ENCODE data around the gene NADSYN1. TPM values are rescaled to one million over a fixed set of nuclear protein-coding genes. Genes with fewer than 3 reads are reported as not detected.

NADSYN1 gene
- total RNA-seq, 1 experiment from 2014 or later: 35.5 TPM

DNA sequence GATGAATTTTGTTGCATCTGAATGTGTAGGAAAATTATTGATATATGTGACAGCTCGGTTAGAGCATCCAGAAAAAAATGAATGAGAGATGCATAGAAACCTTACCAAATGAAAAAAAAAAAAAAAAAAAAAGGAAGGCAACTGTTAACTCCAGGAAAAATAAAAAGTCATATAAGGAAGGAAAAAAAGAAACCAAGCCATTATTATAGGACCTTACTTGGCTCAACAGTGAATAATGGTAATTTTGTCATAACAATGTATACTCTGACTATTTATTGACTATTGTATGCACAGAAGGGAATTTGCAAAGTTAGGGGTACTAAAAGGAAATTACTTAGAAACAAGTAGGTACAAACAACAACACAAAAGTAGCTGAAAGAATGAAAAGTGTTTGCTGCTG, 6.9 kb upstream of the NADSYN1 start:
- peaks cover 62% of the 10 kb centered on the region for H3K36me3 ChIP-seq (ENCODE audit: insufficient read depth, low read length, poor library complexity, severe bottlenecking)
- no peak for DNase-seq (ENCODE audit: low spot score)
- POLR2A ChIA-PET (ENCODE audit: low non-redundant PET): no interaction called here
- intact Hi-C loops (cut with micrococcal nuclease; ENCODE audit: unreplicated experiment): no loop called here
- H3K27me3 ChIP-seq (replicated peaks; ENCODE audit: insufficient read depth, low read depth, low read length, poor library complexity): no peaks in the 10 kb centered on the region
- no peak overlapping the region for H3K27ac ChIP-seq (ENCODE audit: low read depth, low read length, poor library complexity, severe bottlenecking)
- no peak for TF ChIP-seq EZH2 (IDR thresholded peaks at IDR 0.05; ENCODE audit: borderline replicate concordance, low read depth, low read length, poor library complexity, severe bottlenecking)
- TF ChIP-seq, protein P1, sequence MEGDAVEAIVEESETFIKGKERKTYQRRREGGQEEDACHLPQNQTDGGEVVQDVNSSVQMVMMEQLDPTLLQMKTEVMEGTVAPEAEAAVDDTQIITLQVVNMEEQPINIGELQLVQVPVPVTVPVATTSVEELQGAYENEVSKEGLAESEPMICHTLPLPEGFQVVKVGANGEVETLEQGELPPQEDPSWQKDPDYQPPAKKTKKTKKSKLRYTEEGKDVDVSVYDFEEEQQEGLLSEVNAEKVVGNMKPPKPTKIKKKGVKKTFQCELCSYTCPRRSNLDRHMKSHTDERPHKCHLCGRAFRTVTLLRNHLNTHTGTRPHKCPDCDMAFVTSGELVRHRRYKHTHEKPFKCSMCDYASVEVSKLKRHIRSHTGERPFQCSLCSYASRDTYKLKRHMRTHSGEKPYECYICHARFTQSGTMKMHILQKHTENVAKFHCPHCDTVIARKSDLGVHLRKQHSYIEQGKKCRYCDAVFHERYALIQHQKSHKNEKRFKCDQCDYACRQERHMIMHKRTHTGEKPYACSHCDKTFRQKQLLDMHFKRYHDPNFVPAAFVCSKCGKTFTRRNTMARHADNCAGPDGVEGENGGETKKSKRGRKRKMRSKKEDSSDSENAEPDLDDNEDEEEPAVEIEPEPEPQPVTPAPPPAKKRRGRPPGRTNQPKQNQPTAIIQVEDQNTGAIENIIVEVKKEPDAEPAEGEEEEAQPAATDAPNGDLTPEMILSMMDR (conservative IDR thresholded peaks at IDR 0.05; ENCODE audit: low read depth, low read length): no peak
- H3K4me1 ChIP-seq (ENCODE audit: insufficient read depth, low read length, poor library complexity, severe bottlenecking): peaks cover 13% of the 10 kb centered on the region
- CTCF ChIA-PET: no interaction called here
- peaks cover 7% of the 10 kb centered on the region for H3K9me3 ChIP-seq (ENCODE audit: low read depth, low read length, poor library complexity, severe bottlenecking)
- H3K4me3 ChIP-seq (ENCODE audit: low read depth, low read length, poor library complexity, severe bottlenecking): peak overlapping the region; percentile 67
- BruUV-seq (replicated peaks): no TSS peak

DNA sequence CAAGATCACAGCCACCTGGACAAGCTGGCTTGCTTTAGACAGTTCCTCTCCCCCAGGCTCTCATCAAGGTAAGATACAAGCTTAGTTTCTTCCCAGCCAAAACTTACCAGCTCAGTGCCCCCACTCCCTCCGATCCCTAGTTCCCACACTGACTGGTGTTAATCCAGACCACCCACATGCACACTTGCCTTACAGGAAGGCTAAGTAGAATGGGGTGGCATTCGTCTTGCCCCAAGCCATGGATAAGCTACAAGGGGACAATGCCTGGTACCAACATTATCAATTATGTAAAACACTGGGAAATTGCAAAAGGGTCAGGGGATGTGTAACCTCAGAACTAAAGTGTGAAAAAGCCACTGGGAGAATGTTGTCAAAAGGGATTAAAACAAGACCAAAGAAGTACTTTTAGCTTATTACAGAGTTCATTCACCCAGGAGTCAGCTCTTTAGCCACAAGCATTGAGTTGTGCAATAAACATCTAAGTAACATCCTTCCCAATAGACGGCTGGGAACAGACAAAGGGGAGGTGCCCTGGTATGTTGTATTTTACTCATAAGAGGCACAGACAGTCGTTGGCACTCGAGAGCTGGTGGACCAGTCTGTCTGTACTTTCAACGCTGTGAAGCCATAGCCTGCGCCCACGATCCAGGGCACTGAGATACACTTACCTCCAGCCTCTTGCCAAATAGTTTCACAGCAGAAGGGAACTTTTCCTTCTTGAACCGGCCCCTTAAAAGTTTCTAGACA, 5.9 kb upstream of the NADSYN1 start:
- Histone ChIP-seq H3K36me3 (ENCODE audit: insufficient read depth, low read length, poor library complexity, severe bottlenecking) (peaks cover 56% of the 10 kb centered on the region), H3K27ac (ENCODE audit: low read depth, low read length, poor library complexity, severe bottlenecking) (peak overlapping the region; percentile 85), H3K9me3 (ENCODE audit: low read depth, low read length, poor library complexity, severe bottlenecking) (peaks cover 7% of the 10 kb centered on the region), H3K27me3 (replicated peaks; ENCODE audit: insufficient read depth, low read depth, low read length, poor library complexity) (no peaks in the 10 kb centered on the region), H3K4me1 (ENCODE audit: insufficient read depth, low read length, poor library complexity, severe bottlenecking) (peaks cover 23% of the 10 kb centered on the region), H3K4me3 (ENCODE audit: low read depth, low read length, poor library complexity, severe bottlenecking) (peak overlapping the region; percentile 67)
- BruUV-seq (replicated peaks): TSS peak; percentile 56
- intact Hi-C loops (cut with micrococcal nuclease; ENCODE audit: unreplicated experiment): no loop called here
- peak; percentile 55 for DNase-seq (ENCODE audit: low spot score)
- ChIA-PET CTCF (no interaction called here), POLR2A (ENCODE audit: low non-redundant PET) (no interaction called here)
- TF ChIP-seq, protein P1 (conservative IDR thresholded peaks at IDR 0.05; ENCODE audit: low read depth, low read length): no peak
- no peak for TF ChIP-seq EZH2 (IDR thresholded peaks at IDR 0.05; ENCODE audit: borderline replicate concordance, low read depth, low read length, poor library complexity, severe bottlenecking)

DNA sequence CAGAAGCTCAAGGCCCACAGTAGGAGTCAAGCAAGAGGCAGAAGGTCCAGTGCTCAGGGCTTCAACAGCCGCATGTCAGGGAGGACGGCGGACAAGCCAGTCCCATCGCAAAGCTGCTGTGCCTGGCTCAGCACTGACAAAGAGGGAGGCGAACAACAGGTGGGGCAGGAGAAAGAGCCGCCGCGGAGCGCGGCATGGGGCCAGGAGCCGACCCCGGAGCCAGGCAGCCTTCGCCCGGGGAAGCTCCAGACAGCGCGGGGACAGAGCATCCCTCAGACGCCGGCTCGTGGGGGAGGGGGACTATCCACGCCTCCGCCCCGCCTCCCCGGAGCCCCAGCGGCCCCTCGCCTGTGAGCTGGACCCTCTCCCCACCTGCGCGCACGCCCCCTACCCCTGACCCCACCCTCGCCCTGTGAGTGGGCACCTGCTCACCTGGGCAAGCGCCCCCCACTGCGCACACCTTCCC, 5.2 kb upstream of the NADSYN1 start:
- DNase-seq (ENCODE audit: low spot score): peak; percentile 53
- Histone ChIP-seq H3K4me3 (ENCODE audit: low read depth, low read length, poor library complexity, severe bottlenecking) (peak overlapping the region; percentile 67), H3K27ac (ENCODE audit: low read depth, low read length, poor library complexity, severe bottlenecking) (peak overlapping the region; percentile 85), H3K36me3 (ENCODE audit: insufficient read depth, low read length, poor library complexity, severe bottlenecking) (peaks cover 49% of the 10 kb centered on the region), H3K27me3 (replicated peaks; ENCODE audit: insufficient read depth, low read depth, low read length, poor library complexity) (no peaks in the 10 kb centered on the region), H3K4me1 (ENCODE audit: insufficient read depth, low read length, poor library complexity, severe bottlenecking) (peaks cover 27% of the 10 kb centered on the region), H3K9me3 (ENCODE audit: low read depth, low read length, poor library complexity, severe bottlenecking) (peaks cover 7% of the 10 kb centered on the region)
- no TSS peak for BruUV-seq (replicated peaks)
- ChIA-PET POLR2A (ENCODE audit: low non-redundant PET) (no interaction called here), CTCF (no interaction called here)
- TF ChIP-seq, protein P1 (conservative IDR thresholded peaks at IDR 0.05; ENCODE audit: low read depth, low read length): no peak
- TF ChIP-seq EZH2 (IDR thresholded peaks at IDR 0.05; ENCODE audit: borderline replicate concordance, low read depth, low read length, poor library complexity, severe bottlenecking): no peak
- intact Hi-C loops (cut with micrococcal nuclease; ENCODE audit: unreplicated experiment): no loop called here
